Retina (tissue), 1 donor: ENCODE results near the gene COL26A1.
"Not testable (repeated sequence)": the region's sequence is repeated elsewhere in the genome, so short reads cannot be mapped to it uniquely, and the experiment has no call there.

Experiments
- DNase-seq: peaks from one replicate; pipeline ENCODE4 v3.0.0-alpha.2; 2016

The COL26A1 gene

DNA sequence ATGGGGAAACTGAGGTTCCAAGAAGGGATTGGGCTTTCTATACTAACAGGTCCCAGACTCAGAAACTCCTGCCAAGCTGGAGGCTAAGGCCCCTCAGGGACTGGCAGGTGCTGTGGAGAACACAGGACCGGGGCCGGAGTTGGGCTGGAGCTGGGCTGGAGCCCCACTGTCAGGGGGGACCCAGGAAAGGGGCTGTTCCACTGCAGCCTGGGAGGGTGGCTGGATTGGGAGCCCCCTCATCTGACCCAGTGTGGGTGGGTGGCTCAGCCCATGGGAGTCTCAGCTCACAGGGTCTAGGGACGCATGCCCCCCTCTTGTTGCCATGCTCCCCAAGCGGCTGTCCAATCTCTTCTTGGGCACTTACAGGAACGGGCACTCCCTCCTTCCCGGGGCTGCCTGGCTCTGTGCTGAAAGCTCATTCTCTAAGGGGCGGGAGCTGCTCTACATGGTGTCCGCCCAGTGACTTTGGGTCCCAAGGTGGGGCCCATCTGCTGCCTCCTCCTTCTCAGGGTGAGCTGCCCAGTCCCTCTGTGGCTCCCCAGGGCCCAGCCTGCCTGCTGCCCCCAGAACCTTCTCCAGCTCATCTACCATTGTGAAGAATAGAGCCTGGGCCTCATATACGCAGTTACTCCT is 139.9 kb downstream of the COL26A1 start:
- DNase-seq: no peak

DNA sequence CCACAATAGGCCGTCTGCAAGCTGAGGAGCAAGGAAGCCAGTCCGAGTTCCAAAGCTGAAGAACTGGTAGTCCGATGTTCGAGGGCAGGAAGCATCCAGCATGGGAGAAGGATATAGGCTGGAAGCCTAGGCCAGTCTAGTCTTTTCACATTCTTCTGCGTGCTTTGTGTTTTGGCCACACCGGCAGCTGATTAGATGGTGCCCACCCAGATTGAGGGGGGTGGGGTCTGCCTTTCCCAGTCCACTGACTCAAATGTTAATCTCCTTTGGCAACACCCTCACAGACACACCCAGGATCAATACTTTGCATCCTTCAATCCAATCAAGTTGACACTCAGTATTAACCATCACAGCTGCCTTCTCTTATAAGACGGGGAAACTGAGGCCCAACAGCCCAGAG is 142.8 kb downstream of the COL26A1 start:
- DNase-seq: not testable (repeated sequence)

DNA sequence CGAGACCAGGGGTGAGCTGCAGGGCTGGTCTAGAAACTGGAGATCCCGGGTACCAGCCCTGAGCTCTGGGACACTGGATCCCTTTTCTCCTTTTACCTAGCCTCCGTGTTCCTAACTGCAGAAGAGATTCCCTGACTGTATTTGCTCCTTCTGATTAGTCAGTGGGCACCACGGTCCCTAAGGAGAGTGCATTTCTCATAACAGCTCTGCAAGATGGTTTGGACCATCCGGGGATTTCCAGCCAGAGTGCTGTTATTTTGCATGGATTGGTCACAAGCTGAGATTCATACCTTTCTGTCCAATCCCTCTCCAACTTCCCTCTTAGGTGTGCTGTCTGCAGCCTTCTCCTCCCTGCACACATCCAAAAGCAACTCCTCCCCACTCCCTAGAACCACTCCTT is 143.9 kb downstream of the COL26A1 start:
- no peak for DNase-seq

DNA sequence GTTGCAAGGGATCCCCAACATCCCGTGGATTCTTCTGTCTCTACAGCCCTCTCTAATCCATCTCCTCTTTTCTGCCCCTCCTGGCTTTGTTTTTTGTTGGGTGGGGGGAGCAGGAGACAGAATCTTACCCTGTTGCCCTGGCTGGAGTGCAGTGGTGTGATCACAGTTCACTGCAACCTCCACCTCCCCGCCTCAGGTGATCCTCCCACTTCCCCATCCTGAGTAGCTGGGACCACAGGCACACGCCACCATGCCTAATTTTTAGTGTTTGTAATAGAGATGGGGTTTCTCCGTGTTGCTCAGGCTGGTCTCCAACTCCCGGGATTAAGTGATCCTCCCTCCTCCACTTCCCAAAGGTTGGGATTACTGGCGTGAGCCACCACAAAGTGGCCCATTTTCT is 144.7 kb downstream of the COL26A1 start:
- DNase-seq: no peak

DNA sequence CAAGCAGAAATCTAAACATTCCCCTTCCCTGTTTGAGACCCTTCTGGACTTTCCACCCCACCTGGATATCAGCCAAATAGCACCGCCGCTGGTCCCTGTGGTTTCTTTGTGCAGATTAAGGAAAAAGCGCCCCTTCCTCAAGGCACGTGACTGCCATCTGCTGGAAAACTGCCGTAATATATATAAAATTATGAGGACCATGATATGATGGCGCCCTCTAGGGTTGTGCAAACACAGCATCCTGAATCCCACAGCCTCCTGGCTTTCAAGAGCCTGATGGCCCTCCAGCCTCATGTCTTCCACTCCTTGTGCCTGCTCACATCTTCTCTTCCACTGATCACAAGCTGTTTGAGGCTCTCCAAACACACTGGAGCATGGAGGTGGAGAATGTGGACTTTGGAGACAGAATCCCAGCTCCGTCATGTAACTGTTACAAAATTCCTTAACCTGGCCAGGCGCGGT is 145.1 kb downstream of the COL26A1 start:
- DNase-seq: peak; percentile 83

DNA sequence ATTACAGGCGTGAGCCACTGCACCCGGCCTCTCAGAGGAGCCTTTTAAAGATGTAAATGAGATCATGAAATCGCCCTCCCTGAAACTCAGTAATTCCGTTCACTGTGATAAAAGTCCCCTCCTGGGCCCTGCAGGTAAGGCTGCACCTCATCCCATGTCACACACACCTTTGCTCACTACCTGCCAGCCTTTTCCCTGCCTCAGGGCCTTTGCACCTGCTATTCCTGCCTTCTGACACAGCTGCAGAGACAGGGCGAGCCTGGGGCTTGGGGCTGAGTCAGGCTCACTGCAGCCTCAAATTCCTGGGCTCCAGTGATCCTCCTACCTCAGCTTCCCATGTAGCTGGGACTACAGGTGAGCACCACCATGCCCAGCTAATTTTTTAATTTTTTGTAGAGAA is 147.6 kb downstream of the COL26A1 start:
- DNase-seq: no peak

DNA sequence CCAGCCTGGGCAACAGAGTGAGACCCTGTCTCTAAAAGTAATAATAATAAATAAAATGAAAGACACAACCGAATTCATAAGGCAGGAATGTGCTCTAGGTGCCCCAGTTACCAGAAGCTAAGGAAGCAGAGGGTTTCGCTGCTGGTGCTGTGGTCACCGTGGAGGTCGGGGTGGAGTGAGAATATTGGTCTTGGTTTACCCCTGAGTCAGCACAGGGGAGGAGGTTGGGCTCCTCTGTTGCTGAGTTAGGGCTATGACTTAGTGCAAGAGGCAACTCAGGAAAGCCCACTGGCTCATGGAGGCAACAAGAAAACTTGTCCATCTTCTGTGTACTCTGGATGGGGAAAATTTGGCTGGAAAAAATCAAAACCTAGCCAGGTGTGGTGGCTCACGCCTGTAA is 149.3 kb downstream of the COL26A1 start:
- no peak for DNase-seq

DNA sequence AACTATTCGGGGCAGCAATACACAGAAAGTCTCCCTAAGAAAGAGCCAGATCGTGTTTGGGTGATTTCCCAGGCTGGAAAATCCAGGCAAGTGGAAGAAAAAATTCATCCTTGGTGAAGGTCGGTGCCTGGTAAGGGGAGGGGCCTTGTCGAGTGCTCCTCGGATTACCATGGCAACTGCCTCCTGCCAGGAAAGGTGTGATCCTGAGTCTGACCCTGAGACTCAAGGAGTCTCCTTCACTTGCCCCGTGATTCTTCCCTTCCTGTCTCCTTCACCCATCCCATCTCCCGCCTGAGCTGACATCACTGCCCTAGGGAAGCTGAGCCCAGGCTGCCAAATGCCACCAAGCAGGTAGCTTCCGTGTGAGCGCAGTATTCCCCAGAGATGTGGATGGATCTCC is 154.2 kb downstream of the COL26A1 start:
- no peak for DNase-seq

DNA sequence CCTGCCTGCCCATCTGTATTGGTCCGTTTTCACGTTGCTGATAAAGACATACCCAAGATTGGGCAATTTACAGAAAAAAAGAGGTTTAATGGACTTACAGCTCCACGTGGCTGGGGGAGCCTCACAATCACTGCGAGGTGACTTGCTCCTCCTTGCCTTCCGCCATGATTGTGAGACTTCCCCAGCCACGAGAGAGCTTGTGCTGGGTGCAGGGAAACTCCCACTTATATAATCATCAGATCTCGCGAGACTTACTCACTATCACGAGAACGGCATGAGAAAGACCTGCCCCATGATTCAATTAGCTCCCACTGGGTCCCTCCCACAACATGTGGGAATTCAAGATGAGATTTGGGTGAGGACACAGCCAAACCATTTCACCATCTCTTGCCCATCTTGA is 154.6 kb downstream of the COL26A1 start:
- DNase-seq: no peak

DNA sequence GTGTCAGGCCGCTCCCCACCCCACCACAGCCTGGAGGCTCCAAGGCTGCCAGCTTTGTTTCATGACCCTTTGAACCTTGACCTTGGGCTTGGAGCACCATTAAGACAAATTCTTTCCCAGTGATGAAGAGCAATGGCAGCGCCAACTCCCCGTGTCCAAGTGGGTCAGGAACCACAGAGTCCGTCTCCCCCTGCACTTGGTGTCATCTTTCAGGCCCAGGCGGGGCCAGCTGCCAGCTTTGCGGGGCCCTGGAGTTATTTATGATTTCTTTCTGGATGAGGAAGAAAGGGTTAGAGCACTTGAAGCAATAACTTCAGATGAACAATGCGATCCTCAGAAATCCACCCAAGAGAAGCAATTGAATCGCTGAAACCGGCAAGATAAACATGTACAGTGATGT is 155.7 kb downstream of the COL26A1 start:
- no peak for DNase-seq

DNA sequence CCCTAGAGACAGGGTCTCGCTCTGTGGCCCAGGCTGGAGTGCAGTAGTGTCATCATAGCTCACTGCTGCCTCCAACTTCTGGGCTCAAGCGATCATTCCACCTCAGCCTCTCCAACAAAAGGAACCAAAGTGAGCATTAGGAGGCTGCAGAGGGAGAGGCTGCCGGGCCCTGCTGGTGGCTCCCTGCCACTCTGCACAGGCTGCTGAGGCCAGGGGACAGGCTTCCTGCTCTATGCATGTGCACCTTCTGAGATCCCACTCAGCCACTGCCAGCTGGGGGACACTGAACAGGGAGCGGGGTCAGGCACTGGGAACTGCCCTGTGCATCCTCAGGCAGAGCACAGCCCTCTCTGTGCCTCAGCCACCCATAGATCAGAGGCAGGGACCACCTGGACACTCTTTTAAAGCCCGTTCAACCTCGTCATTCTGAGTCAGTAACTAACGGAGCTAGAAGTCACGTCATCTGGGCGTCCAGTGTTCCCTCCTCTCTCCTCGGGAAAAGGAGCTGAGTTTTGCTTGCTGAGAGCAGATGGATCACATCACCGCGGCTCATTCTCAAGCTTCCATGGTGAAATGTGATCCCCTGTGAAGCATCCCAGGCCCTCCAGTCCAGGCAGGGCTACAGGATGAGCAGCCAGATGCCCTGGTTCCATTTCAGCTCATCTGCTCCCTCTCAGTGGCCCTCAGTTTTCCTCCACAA is 156.8 kb downstream of the COL26A1 start:
- DNase-seq: no peak

DNA sequence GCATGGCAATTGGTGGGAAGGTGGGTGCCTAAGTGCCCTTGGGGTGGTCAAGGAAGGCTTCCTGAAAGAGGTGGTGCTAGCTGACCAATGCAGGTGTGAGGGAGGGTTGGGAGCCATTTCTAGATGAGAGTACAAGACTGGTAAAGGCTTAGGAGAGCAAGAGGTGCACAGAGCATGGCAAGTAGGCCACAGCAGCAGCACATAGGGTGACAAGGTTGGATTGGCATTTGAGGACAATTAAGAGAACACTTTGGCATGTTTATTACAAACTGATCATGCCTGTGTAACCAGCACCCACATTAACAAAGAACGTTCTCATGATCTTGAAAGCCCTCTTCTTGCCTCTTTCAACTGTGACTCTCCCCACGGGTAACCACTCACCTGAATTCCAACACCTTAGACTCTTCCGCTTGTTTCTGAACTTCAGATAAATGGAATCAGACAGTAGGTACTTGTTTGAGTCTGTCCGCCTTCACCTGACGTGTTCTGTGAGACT is 158.8 kb downstream of the COL26A1 start:
- DNase-seq: no peak

DNA sequence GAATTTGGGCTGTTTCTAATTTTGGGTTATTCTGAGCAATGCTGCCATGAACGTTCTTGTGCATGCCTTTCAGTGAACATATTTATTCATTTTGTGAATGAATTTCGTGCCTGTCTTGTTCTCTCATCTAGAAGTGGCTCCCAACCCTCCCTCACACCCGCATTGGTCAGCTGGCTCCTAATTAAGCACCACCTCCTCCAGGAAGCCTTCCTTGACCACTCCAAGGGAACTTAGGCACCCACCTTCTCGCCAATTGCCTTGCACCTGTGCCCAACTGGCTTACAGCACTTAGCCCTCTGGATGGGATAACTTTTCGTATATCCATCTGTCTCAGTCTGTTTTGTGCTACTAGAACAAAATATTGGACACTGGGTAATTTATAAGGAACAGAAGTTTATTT is 159.3 kb downstream of the COL26A1 start:
- no peak for DNase-seq

DNA sequence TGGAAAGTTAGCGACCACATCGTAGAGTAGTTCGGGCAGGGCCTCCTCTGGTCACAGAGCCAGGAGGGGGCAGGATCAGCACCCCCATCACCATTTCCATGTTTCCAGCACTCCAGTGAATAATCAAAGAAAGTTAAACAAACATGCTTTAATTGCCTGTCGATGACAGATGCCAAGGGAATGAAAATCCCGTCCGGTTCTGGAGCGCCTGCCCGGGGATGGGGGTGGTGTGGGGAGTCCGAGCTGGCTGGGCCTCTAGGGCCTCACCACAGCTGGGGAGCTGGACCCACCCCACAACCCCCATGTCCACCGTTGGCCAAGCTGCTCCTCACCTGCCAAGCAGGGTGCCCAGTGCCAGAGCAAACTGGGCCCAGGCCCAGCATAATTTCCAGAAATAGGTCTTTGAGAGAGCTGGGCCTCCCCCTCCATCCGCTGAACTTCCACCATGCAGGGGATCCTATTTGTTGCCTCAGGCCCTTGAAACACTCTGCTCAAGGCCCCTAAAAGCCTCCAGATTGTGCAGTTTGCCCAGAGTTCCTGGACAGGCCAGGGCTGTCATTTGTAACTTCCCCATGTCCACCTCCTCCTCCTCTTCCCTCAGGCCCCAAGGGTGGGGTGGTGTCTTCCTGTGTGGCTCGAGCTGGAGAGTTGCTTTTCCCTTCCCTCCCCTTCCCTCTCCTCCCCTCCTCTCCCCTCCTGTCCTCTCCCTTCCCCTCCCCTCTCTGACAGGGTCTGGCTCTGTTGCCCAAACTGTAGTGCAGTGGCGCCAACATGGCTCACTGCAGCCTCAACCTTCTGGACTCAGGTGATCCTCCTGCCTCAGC is 165.4 kb downstream of the COL26A1 start:
- no peak for DNase-seq

DNA sequence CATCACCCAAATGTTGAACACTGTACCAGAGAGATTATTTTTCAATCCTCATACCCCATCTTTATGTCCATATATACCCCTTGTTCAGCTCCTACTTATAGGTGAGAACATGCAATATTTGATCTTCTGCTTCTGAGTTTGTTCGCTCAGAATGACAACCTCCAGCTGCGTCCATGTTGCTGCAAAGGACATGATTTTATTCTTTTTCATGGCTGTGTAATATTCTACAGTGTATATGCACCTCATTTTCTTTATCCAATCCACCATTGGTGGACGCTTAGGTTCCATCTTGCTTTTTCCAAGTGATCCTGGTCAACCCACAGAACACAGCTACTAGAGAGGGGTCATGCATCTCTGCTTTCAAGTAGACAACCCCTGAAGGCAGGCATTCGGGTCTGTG is 166.9 kb downstream of the COL26A1 start:
- no peak for DNase-seq

DNA sequence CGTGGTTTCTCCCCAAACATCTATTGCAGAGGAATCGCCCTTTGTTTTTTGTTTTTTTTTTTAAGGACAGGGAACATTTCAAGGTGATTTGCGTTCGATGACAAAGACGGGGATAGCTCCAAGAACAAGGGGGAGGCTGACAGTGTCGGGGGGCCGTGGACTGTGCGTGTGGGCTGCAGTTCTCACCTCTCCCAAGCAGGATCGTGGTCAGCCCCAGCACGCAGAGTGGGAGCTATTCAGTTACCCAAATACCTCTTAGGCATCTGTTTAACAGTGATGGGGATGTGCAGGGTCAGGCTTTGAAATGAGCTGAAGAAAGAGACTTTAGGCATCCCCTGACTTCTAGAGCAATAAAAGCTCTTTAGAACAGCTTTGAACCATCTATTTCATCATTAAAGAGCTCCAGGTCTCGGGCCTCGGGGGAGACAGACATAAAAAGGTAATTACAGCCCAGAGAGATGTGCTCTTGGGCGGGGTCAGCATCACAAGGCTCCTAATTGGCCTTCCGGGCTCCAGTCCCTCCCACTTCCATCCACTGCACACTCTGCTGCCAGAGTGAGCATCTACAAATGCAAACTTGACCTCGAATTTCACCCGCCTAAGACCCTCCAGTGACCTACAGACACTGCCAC is 169.2 kb downstream of the COL26A1 start:
- no peak for DNase-seq

DNA sequence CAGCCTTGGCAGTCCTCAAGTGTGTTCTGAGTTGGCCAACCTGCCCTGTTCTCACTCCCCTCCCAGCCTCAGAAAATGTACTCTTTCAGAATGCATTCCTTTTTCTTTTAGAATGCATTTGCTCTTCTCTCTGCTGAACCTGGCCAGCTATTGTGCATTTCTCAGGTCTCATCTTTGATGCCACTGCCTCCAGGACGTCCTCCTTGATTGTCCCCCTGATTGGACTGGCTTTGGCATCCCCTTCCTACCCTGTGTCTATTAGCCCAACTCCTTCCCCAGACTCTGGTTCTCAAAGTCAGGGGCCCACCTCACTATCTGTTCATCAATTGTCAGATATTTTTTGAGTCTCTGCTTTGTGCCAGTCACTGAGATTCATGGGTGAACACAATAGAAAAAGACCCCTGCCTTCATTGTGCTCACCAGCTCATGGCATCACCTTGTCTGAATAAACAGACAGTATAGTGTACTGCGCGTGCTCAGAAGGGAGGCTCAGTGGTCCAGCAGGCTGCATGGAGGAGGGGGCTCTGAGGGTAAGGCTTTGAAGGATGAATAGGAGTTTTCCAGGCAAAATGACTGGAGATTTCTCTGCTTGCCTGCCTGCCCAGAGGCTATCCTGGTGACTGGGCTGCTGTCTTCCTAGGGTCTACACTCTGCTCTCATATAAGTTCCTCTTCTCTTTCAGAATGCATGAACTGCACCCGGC is 169.9 kb downstream of the COL26A1 start:
- no peak for DNase-seq

DNA sequence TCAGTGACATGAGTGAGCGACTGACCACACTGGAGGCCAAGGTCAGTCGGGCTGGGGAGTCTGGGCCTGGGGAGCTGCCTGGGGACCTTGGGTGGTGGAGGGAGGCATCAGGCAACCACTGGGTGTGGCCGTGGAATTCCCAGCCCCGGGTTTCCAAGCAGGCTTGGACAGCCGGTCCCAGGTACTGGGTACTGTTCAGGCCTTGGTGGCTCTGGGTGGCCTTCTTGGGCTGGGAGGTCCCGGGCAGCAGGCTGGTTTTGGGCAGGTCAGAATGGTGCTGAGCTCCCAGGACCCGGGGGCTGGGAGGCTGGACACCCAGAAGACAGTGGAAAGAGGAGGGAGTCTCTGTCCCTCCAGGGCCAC is 170.4 kb downstream of the COL26A1 start:
- no peak for DNase-seq

DNA sequence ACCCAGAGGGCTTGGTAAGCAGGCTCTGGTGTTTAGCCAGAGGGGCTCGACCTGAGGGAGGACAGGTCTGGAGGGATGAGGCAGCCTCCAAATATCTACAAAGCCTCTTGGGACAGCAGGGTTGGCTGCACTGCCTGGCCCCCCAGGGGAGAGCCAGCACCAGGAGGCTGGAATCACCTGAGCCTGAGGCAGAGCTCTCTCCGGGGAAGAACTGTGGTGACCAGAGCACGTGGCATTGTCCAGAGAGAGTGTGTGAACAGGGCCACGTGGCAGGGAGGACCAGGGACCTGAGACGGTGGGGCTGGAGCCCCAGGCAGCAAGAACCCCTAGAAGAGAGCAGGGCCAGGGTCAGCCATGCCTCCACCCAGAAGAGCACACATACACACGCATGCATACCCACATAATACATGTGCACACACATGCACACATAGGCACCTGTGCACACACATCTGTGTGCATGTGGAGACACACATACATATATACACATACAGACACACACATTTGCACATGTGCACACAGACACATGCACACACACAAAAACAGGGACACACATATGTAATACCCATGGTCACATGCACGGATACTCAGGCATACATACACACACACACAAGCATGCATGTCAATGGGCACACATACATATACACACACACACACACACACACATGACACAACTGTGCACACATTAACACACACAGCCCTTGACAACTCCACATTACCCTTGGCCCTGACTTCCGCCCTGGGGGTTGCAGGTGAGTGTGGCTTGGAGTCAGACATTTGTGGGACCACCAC is 171.5 kb downstream of the COL26A1 start:
- no peak for DNase-seq

DNA sequence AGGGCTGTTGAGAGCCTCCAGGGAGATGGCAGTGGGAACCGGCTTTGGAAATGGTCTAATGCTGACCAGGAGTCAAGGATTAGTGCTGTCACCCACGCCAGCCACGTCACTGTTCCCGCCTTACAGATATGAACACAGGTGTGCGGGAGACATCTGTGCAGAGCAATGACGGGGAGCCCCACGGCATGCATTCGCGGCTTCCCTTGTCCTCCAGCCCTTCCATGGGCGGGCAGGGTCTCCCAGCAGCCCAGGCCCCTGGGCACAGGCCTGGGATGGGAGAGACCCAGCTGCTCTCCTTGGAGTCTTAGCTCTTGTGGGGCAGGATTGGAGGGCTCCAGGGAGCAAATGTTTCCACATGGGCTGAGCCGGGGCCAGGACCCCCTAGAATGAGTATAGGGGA is 172.2 kb downstream of the COL26A1 start:
- DNase-seq: no peak

DNA sequence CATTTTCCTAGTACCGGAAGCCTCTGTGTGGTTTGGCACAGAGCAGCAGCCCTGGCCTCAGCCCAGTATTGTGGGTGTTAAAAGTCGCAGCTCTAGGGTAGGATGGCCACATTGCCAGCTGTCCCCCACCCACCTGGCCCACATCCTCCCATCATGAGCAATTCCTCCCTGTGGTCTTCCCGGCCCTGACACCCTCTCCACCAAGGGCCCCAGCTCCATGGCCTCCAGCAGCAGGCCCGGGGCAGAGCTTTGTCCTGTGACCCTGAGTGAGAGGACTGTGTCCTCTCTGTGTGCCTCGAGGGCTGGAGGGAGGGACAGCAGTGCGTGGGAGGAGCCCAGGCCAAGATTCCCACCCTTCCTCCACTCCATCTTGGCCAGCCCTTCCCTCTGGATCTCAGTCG is 172.7 kb downstream of the COL26A1 start:
- DNase-seq: no peak

DNA sequence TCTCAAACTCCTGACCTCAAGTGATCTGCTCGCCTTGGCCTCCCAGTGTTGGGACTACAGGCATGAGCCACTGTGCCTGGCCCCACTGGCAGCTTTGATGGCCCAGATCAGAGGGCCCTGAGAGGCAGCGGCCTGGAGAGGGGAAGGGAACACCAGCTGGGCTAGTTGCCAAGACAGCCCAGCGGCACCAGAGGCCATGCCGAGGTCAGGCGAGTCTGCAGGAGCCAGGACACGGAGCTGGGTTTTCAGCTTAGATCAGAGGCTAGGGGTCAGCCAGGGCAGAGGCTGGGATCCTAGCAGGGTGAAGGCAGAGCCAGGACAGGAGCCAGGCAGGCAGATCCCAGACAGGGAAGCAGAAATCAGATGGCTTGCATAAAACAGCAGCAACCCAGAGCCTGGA is 173.6 kb downstream of the COL26A1 start:
- no peak for DNase-seq
